ENCODE data around the gene CITED4.

DNA sequence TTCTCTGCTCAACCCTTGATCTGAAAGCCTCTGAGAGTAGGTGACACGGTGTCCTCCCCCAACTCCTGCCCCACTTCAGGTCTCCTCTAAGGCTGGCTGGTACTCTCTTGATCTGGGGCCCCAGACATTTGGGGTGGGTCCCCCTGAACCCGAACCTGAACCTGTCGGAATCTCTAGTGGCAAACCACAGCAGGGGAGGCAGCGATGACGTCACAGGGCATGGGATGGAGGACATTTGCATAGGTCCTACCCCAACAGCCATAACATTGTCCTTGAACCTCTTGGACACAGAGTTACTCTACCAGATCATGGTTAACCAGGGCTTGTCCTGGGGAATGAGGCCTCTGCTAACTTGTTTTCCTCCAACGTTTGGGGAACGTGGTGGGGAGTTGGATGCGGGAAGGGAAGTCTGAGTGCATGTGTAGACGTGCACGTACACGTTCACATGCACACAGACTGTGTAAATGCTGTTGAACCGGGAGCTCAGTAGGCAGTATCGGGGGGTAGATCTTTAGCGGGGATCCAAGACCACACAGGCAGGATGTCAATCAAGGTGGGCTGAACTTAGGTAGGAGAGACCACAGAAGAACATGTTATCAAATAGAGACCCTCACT, 32.4 kb downstream of the CITED4 start:
- TF ChIP-seq, protein P1, sequence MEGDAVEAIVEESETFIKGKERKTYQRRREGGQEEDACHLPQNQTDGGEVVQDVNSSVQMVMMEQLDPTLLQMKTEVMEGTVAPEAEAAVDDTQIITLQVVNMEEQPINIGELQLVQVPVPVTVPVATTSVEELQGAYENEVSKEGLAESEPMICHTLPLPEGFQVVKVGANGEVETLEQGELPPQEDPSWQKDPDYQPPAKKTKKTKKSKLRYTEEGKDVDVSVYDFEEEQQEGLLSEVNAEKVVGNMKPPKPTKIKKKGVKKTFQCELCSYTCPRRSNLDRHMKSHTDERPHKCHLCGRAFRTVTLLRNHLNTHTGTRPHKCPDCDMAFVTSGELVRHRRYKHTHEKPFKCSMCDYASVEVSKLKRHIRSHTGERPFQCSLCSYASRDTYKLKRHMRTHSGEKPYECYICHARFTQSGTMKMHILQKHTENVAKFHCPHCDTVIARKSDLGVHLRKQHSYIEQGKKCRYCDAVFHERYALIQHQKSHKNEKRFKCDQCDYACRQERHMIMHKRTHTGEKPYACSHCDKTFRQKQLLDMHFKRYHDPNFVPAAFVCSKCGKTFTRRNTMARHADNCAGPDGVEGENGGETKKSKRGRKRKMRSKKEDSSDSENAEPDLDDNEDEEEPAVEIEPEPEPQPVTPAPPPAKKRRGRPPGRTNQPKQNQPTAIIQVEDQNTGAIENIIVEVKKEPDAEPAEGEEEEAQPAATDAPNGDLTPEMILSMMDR (IDR thresholded peaks at IDR 0.05; ENCODE audit: insufficient read depth, low read depth, low read length): no peak
- TF ChIP-seq EZH2 (IDR thresholded peaks at IDR 0.05; ENCODE audit: insufficient read depth, low read length): no peak
